SK-N-SH treated with all-trans-retinoic acid at 6 μM for 48 hours (cell line): ENCODE data around the gene MFNG.

Experiments used
- SNAI2 ChIP-seq: fragments of 250-450 bp; sonication (Bioruptor Pico); IDR thresholded peaks from 2 replicates; pipeline ENCODE4 v1.5.0; 2020; ENCODE audit warnings: mild to moderate bottlenecking, moderate library complexity
- TF ChIP-seq, protein P1 (sequence below): fragments of 250-450 bp; sonication (Bioruptor Pico); IDR thresholded peaks from 2 replicates; pipeline ENCODE4 v1.5.1; 2020; ENCODE audit warnings: low read depth, mild to moderate bottlenecking, moderate library complexity

DNA sequence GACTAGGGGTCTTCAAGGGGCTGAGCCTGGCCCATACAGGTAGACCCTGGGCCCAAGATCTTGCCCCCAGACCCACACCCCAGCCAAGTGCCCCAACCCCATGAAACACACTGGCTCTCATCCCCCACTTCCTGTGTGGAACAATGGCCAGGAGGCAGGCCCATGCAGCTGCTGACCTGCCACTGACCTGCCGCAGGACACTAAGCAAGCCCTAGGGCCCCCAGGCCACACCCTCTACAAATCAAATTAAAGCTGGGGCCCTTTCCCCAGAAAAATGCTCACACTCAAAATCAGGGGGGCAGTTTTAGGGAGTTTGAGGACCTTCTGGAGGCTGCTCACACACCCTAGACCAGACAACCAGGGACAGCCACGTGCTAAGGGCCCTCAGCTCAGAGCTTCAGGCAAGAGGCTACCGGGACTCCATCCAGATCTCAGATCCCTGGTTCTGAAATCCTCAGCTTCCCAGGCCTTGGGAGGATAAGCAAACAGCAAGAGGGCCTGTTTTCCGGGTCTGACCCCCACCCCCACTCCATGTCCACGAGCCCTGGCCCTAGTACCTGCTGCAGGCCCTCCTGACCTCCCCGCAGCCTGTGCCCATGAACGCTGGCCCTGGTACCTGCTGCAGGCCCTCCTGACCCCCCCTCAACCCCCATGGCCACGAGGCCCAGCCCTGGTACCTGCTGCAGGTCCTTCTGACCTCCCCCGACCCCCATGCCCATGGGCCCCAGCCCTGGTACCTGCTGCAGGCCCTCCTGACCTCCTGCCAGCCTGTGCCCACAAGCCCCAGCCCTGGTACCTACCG is 23.1 kb upstream of the MFNG start:
- TF ChIP-seq, protein P1, sequence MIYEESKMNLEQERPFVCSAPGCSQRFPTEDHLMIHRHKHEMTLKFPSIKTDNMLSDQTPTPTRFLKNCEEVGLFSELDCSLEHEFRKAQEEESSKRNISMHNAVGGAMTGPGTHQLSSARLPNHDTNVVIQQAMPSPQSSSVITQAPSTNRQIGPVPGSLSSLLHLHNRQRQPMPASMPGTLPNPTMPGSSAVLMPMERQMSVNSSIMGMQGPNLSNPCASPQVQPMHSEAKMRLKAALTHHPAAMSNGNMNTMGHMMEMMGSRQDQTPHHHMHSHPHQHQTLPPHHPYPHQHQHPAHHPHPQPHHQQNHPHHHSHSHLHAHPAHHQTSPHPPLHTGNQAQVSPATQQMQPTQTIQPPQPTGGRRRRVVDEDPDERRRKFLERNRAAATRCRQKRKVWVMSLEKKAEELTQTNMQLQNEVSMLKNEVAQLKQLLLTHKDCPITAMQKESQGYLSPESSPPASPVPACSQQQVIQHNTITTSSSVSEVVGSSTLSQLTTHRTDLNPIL (CRISPR knock-in tag) = no peak
- no peak for TF ChIP-seq SNAI2 (CRISPR knock-in tag)
